HFF-Myc (cell line): ENCODE results near the gene PHF14.

Experiments used
- DNase-seq: peaks from one replicate; pipeline ENCODE4 v3.0.0-alpha.2; 2011; ENCODE audit warnings: low read depth; ENCODE audit errors: extremely low read depth
- H3K4me3 ChIP-seq: replicated peaks from 2 replicates; pipeline ENCODE4 v1.5.1; 2011; ENCODE audit warnings: low read depth, mild to moderate bottlenecking, control low read depth, low read length
- CTCF ChIP-seq: IDR thresholded peaks from 2 replicates; pipeline ENCODE4 v1.5.1; 2012; ENCODE audit warnings: mild to moderate bottlenecking, low read depth, low read length, control low read depth; ENCODE audit errors: missing control alignments

PHF14 gene

GRCh38 chr7:11194492-11194891 is 220.8 kb downstream of the PHF14 start:
- no peak for DNase-seq
- no peak overlapping the region for H3K4me3 ChIP-seq
- TF ChIP-seq CTCF = no peak

GRCh38 chr7:11195502-11195901 is 221.8 kb downstream of the PHF14 start:
- no peak for TF ChIP-seq CTCF
- H3K4me3 ChIP-seq = no peak overlapping the region
- DNase-seq = no peak

GRCh38 chr7:11196143-11196542 is 222.5 kb downstream of the PHF14 start:
- H3K4me3 ChIP-seq = no peak overlapping the region
- DNase-seq = no peak
- TF ChIP-seq CTCF = no peak

GRCh38 chr7:11203224-11203623 is 229.6 kb downstream of the PHF14 start:
- no peak overlapping the region for H3K4me3 ChIP-seq
- TF ChIP-seq CTCF = no peak
- no peak for DNase-seq

GRCh38 chr7:11203683-11204082 is 230.0 kb downstream of the PHF14 start:
- no peak for DNase-seq
- H3K4me3 ChIP-seq = no peak overlapping the region
- TF ChIP-seq CTCF = no peak

GRCh38 chr7:11206177-11206899 is 232.7 kb downstream of the PHF14 start:
- H3K4me3 ChIP-seq = no peak overlapping the region
- no peak for TF ChIP-seq CTCF
- no peak for DNase-seq

- DNase-seq = no peak
- H3K4me3 ChIP-seq = no peak overlapping the region
- peak; percentile 13 for TF ChIP-seq CTCF
These were observed 233.9 kb downstream of the PHF14 start for GRCh38 chr7:11207565-11207964.
